ENCODE data around the gene MAN1A1.
A peak's percentile ranks its signal among the peaks of the same experiment; 100 is the strongest.

The MAN1A1 gene

DNA sequence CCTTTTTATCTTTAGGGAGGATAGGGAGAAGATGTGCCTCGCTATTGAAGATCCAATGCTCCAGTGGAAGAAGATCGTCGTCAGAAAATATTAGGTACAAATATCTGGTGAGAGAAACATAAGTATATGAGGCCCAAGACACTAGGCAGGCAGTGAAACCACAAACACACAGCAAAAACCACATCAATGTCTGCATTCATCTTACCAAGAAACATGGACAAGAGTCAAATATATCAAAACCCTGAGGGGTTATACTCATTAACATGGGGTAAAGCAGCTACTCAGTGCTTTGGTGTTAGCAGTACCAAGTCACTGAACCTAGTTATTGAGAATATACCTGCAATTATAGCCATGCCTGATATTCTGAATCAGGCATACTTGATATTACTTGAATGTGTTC, 169.7 kb downstream of the MAN1A1 start:
- no peaks in the 10 kb centered on the region for H3K9me2 ChIP-seq (replicated peaks; ENCODE audit: low read depth, low read length)
- TF ChIP-seq, protein P1, sequence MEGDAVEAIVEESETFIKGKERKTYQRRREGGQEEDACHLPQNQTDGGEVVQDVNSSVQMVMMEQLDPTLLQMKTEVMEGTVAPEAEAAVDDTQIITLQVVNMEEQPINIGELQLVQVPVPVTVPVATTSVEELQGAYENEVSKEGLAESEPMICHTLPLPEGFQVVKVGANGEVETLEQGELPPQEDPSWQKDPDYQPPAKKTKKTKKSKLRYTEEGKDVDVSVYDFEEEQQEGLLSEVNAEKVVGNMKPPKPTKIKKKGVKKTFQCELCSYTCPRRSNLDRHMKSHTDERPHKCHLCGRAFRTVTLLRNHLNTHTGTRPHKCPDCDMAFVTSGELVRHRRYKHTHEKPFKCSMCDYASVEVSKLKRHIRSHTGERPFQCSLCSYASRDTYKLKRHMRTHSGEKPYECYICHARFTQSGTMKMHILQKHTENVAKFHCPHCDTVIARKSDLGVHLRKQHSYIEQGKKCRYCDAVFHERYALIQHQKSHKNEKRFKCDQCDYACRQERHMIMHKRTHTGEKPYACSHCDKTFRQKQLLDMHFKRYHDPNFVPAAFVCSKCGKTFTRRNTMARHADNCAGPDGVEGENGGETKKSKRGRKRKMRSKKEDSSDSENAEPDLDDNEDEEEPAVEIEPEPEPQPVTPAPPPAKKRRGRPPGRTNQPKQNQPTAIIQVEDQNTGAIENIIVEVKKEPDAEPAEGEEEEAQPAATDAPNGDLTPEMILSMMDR (conservative IDR thresholded peaks at IDR 0.05; ENCODE audit: low read length), result no peak
- TF ChIP-seq EZH2phosphoT487 (IDR thresholded peaks at IDR 0.05; ENCODE audit: borderline replicate concordance), result no peak
- no peaks in the 10 kb centered on the region for H3K27me3 ChIP-seq (ENCODE audit: insufficient read depth, low read length, poor library complexity, severe bottlenecking)
- no peaks in the 10 kb centered on the region for H3K79me2 ChIP-seq (ENCODE audit: insufficient read depth, low read length)
- no peaks in the 10 kb centered on the region for H4K20me1 ChIP-seq (ENCODE audit: insufficient read depth, low read length, poor library complexity, severe bottlenecking)
- H3F3A ChIP-seq (ENCODE audit: low read depth), result peaks cover 3% of the 10 kb centered on the region; the same call in 1 of the 2 replicates
- H3K4me3 ChIP-seq (ENCODE audit: low read length, poor library complexity, severe bottlenecking), result peak overlapping the region; percentile 19
- peak overlapping the region; percentile 55 for H3K4me2 ChIP-seq (ENCODE audit: low read depth, low read length, poor library complexity, severe bottlenecking)
- H3K9me3 ChIP-seq (ENCODE audit: insufficient read depth, low read depth, low read length), result no peaks in the 10 kb centered on the region
- no peaks in the 10 kb centered on the region for H3K36me3 ChIP-seq (ENCODE audit: insufficient read depth, low read length)
- no peak overlapping the region for H3K9ac ChIP-seq (ENCODE audit: low read depth, low read length, poor library complexity, severe bottlenecking)
- peaks cover 31% of the 10 kb centered on the region for H3K4me1 ChIP-seq (ENCODE audit: insufficient read depth, low read length, poor library complexity, severe bottlenecking)
- H2AFZ ChIP-seq (ENCODE audit: low read length), result no peak overlapping the region

DNA sequence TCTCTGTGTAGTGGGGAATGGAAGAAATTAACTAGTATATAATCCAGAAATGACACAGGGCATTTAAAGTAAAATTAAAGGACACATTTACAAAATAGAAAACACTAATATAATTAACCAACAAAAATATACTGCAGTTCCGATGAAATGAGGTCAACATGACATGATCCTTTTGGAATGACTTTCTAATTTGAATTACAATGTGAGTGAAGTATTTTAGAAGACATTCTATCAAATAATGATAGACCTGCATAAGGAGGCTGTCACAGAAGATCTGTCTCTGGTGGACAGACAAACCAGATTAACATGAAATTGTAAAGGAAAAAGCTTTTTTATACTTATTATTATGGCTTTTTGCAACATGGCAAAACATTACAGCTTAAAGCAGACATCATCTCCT, 170.5 kb downstream of the MAN1A1 start:
- Histone ChIP-seq H3K4me2 (ENCODE audit: low read depth, low read length, poor library complexity, severe bottlenecking) (no peak overlapping the region), H3K9me2 (replicated peaks; ENCODE audit: low read depth, low read length) (no peaks in the 10 kb centered on the region), H4K20me1 (ENCODE audit: insufficient read depth, low read length, poor library complexity, severe bottlenecking) (no peaks in the 10 kb centered on the region), H3K36me3 (ENCODE audit: insufficient read depth, low read length) (no peaks in the 10 kb centered on the region), H3K4me1 (ENCODE audit: insufficient read depth, low read length, poor library complexity, severe bottlenecking) (peaks cover 25% of the 10 kb centered on the region), H3K9me3 (ENCODE audit: insufficient read depth, low read depth, low read length) (no peaks in the 10 kb centered on the region), H3K27me3 (ENCODE audit: insufficient read depth, low read length, poor library complexity, severe bottlenecking) (no peaks in the 10 kb centered on the region), H3K9ac (ENCODE audit: low read depth, low read length, poor library complexity, severe bottlenecking) (no peak overlapping the region), H3K4me3 (ENCODE audit: low read length, poor library complexity, severe bottlenecking) (no peak overlapping the region), H2AFZ (ENCODE audit: low read length) (no peak overlapping the region), H3F3A (ENCODE audit: low read depth) (peaks cover 3% of the 10 kb centered on the region; the same call in 1 of the 2 replicates), H3K79me2 (ENCODE audit: insufficient read depth, low read length) (no peaks in the 10 kb centered on the region)
- TF ChIP-seq EZH2phosphoT487 (IDR thresholded peaks at IDR 0.05; ENCODE audit: borderline replicate concordance), result no peak
- TF ChIP-seq, protein P1 (conservative IDR thresholded peaks at IDR 0.05; ENCODE audit: low read length), result no peak

DNA sequence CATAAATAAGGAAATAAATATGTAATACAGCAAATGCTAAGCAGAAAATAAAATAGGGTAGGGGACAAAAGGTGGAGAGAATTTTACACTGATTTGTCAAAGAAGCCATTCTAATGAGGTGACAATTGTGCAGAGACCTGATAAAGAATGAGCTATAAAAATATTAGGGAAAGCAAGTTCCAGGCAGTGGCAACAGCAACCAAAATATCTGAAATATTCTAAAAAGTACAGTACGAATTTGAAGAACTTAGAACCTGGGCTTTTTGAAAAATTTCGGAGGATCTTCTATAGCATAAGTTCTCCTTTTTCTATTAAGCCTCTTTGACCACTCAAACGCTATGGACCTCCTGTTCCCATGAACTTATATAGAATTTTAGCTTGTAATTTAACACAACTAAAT, 173.1 kb downstream of the MAN1A1 start:
- Histone ChIP-seq H3K9ac (ENCODE audit: low read depth, low read length, poor library complexity, severe bottlenecking) (no peak overlapping the region), H3K36me3 (ENCODE audit: insufficient read depth, low read length) (no peaks in the 10 kb centered on the region), H3K9me3 (ENCODE audit: insufficient read depth, low read depth, low read length) (no peaks in the 10 kb centered on the region), H2AFZ (ENCODE audit: low read length) (no peak overlapping the region), H3K4me1 (ENCODE audit: insufficient read depth, low read length, poor library complexity, severe bottlenecking) (peaks cover 31% of the 10 kb centered on the region), H4K20me1 (ENCODE audit: insufficient read depth, low read length, poor library complexity, severe bottlenecking) (no peaks in the 10 kb centered on the region), H3K79me2 (ENCODE audit: insufficient read depth, low read length) (no peaks in the 10 kb centered on the region), H3K27me3 (ENCODE audit: insufficient read depth, low read length, poor library complexity, severe bottlenecking) (no peaks in the 10 kb centered on the region), H3K4me2 (ENCODE audit: low read depth, low read length, poor library complexity, severe bottlenecking) (no peak overlapping the region), H3F3A (ENCODE audit: low read depth) (peaks cover 3% of the 10 kb centered on the region; the same call in 1 of the 2 replicates), H3K4me3 (ENCODE audit: low read length, poor library complexity, severe bottlenecking) (no peak overlapping the region), H3K9me2 (replicated peaks; ENCODE audit: low read depth, low read length) (no peaks in the 10 kb centered on the region)
- TF ChIP-seq, protein P1 (conservative IDR thresholded peaks at IDR 0.05; ENCODE audit: low read length), result no peak
- TF ChIP-seq EZH2phosphoT487 (IDR thresholded peaks at IDR 0.05; ENCODE audit: borderline replicate concordance), result no peak

Data from Loucy (cell line).